C1 segment of cervical spinal cord (tissue), 14 donors: Measurements from ENCODE around the gene ABCD4.

Source experiments
- DNase-seq, 14 donors: peaks; one replicate each; lab custom pipeline; 2025; lab: John Stamatoyannopoulos, UW

The ABCD4 gene

GRCh38 chr14:74237441-74237840 is 65.3 kb downstream of the ABCD4 start:
- no peak for DNase-seq
